Adrenal gland (tissue), 12 donors: Measurements from ENCODE around the gene CYRIA. TPM values are rescaled to one million over a fixed set of nuclear protein-coding genes. Genes with fewer than 3 reads are reported as not detected.

Experiments used
- DNase-seq, 7 donors: peaks; one replicate each; pipeline ENCODE4 v3.0.0-alpha.2; 2019 to 2020
- H3K27ac ChIP-seq, 5 donors: fragments of 200-600 bp; sonication (generic) in 4 of 5; 1 replicate in 3 of 5; 2 replicates in 2 of 5; pipeline versions ENCODE4 v1.5.1 to v1.8.0; 2016 to 2020; ENCODE audit warnings: mild to moderate bottlenecking in 1 of 5
- H3K27me3 ChIP-seq: fragments of 200-600 bp; 2 replicates; pipeline ENCODE4 v1.8.0; 2021
- H3K36me3 ChIP-seq, 2 donors: fragments of 200-600 bp; replicated peaks in 1 of 2; 1 replicate in 1 of 2; 2 replicates in 1 of 2; pipeline versions ENCODE4 v1.5.1 to v1.8.0; 2018 to 2022
- H3K4me1 ChIP-seq, 2 donors: fragments of 200-600 bp; replicated peaks in 1 of 2; 1 replicate in 1 of 2; 2 replicates in 1 of 2; pipeline versions ENCODE4 v1.5.1 to v1.8.0; 2018 to 2021
- H3K4me3 ChIP-seq, 4 donors: fragments of 200-600 bp; sonication (generic) in 3 of 4; one replicate each; pipeline ENCODE4 v1.5.1; 2016 to 2018
- H3K9me3 ChIP-seq, 3 donors: fragments of 200-600 bp; sonication (generic) in 1 of 3; replicated peaks in 1 of 3; 1 replicate in 2 of 3; 2 replicates in 1 of 3; pipeline versions ENCODE4 v1.5.1 to v1.8.0; 2016 to 2021
- CTCF ChIP-seq, 6 experiments: fragments of 450-650 bp in 4 of 6; fragments of 200-600 bp in 2 of 6; sonication (generic) in 1 of 6; IDR thresholded peaks; 1 replicate in 5 of 6; 2 replicates in 1 of 6; pipeline versions ENCODE4 v1.5.1 to v1.8.0; 2016 to 2021; ENCODE audit warnings: antibody characterized with exemption in 6 of 6, mild to moderate bottlenecking in 2 of 6, moderate library complexity in 1 of 6
- POLR2A ChIP-seq, 2 donors: fragments of 450-650 bp; IDR thresholded peaks; one replicate each; pipeline ENCODE4 v1.6.1; 2017; ENCODE audit warnings: antibody characterized with exemption in 2 of 2, mild to moderate bottlenecking in 2 of 2, moderate library complexity in 1 of 2
- WGBS, 4 donors: extraction: QIAGEN DNeasy Blood & Tissue Kit in 2 of 4; methylation state at CpG; one replicate each; pipeline versions ENCODE4 v1.1.5 to v1.1.7; 2013 to 2017; 5-methylcytosine and 5-hydroxymethylcytosine counted together
- intact Hi-C, 2 donors: fragments of 100-400 bp; cut with DNase I; formaldehyde crosslinking; loops; one replicate each; pipeline versions ENCODE4 v1.14.1 to v1.15.0; 2022 to 2023
- polyA plus RNA-seq, 3 donors: library from polyadenylated mRNA; stranded (reverse); fragments of 200-250 nt in 2 of 3; fragments of 350-450 nt in 1 of 3; fragmentation: Illumina TruSeq in 1 of 3; extraction: RNeasy Lipid Tissue Mini Kit (QIAGEN cat#74804) in 1 of 3; gene quantifications; one replicate each; pipeline ENCODE4 v1.2.3, GENCODE V29; 2013 to 2014
- total RNA-seq, 9 donors: library from RNA; depleted of rRNA in 4 of 9; stranded (reverse); fragments of >200 nt in 4 of 9; fragments of 120-200 nt in 1 of 9; fragmentation: NEBNext Ultra II Directional in 1 of 9; extraction: Animal tissue kit (Norgen Biotek cat#: 25700) in 1 of 9; gene quantifications; one replicate each; pipeline versions ENCODE4 v1.1.0 to v1.2.4, GENCODE V29; 2013 to 2023
- donor health status: healthy with polysubstance abuse.
- donor health status: Bipolar disorder and iron deficiency.
- donor health status: DM: yes; HTN: yes; CAD: no.
- donor health status: DM: no; HTN: no; CAD: no.
- donor health status: DM: no; HTN: no; CAD: no.
- donor health status: DM: yes; HTN: yes; CAD: no.

Gene CYRIA
- total and polyA plus RNA-seq, 12 donors, result 2.4 to 31.0 (median 17.9) TPM

- Histone ChIP-seq H3K36me3 (no peaks in the 10 kb centered on the region), H3K9me3 (no peaks in the 10 kb centered on the region), H3K27me3 (no peaks in the 10 kb centered on the region), H3K4me1 (peaks cover 48 to 76% of the 10 kb centered on the region in 2 donors), H3K4me3 (no peak overlapping the region), H3K27ac (peak overlapping the region in 1 of 5 donors; percentile 1)
- no peak for DNase-seq
- intact Hi-C loops, result no loop called here
- TF ChIP-seq CTCF (IDR thresholded peaks at IDR 0.05) (no peak), POLR2A (IDR thresholded peaks at IDR 0.05) (no peak)
- 92 to 97% (median 94%) methylated on average over 4 to 6 of the region's 6 CpGs for WGBS, 4 donors
Observed at GRCh38 chr2:16629770-16630169, 35.9 kb downstream of the CYRIA start.

- H3K36me3 ChIP-seq, result no peaks in the 10 kb centered on the region
- peak overlapping the region in 2 of 5 donors; percentile 9 to 60 for H3K27ac ChIP-seq
- TF ChIP-seq POLR2A (IDR thresholded peaks at IDR 0.05) (no peak), CTCF (IDR thresholded peaks at IDR 0.05) (no peak)
- H3K9me3 ChIP-seq, result no peaks in the 10 kb centered on the region
- DNase-seq, result no peak
- intact Hi-C loops, result no loop called here
- H3K4me1 ChIP-seq, result peaks cover 54 to 82% of the 10 kb centered on the region in 2 donors
- 74 to 89% (median 85%) methylated on average over 4 to 5 of the region's 5 CpGs for WGBS, 4 donors
- H3K4me3 ChIP-seq, result no peak overlapping the region
- H3K27me3 ChIP-seq, result no peaks in the 10 kb centered on the region
Observed at GRCh38 chr2:16629044-16629443, 36.6 kb downstream of the CYRIA start.

- no peak for DNase-seq
- Histone ChIP-seq H3K36me3 (no peaks in the 10 kb centered on the region), H3K27me3 (no peaks in the 10 kb centered on the region), H3K4me1 (peaks cover 54 to 85% of the 10 kb centered on the region in 2 donors), H3K9me3 (no peaks in the 10 kb centered on the region), H3K4me3 (no peak overlapping the region), H3K27ac (no peak overlapping the region)
- intact Hi-C loops, result no loop called here
- TF ChIP-seq POLR2A (IDR thresholded peaks at IDR 0.05) (no peak), CTCF (IDR thresholded peaks at IDR 0.05) (no peak)
- 70 to 88% (median 78%) methylated on average over 6 of the region's 6 CpGs for WGBS, 4 donors
Observed at GRCh38 chr2:16628314-16628713, 37.3 kb downstream of the CYRIA start.

- Histone ChIP-seq H3K4me1 (peaks cover 45 to 81% of the 10 kb centered on the region in 2 donors), H3K4me3 (no peak overlapping the region), H3K9me3 (no peaks in the 10 kb centered on the region), H3K27me3 (no peaks in the 10 kb centered on the region), H3K27ac (peak overlapping the region in 3 of 5 donors; percentile 64 to 85 (median 66)), H3K36me3 (peaks cover 0 to 6% of the 10 kb centered on the region in 2 donors)
- TF ChIP-seq POLR2A (IDR thresholded peaks at IDR 0.05) (no peak), CTCF (IDR thresholded peaks at IDR 0.05) (no peak)
- WGBS, 4 donors, result 72 to 81% (median 77%) methylated on average over 5 to 6 of the region's 6 CpGs
- no peak for DNase-seq
- intact Hi-C loops, result no loop called here
Observed at GRCh38 chr2:16626997-16627605, 38.5 kb downstream of the CYRIA start.
